ENCODE data around the gene CELF2.

DNA sequence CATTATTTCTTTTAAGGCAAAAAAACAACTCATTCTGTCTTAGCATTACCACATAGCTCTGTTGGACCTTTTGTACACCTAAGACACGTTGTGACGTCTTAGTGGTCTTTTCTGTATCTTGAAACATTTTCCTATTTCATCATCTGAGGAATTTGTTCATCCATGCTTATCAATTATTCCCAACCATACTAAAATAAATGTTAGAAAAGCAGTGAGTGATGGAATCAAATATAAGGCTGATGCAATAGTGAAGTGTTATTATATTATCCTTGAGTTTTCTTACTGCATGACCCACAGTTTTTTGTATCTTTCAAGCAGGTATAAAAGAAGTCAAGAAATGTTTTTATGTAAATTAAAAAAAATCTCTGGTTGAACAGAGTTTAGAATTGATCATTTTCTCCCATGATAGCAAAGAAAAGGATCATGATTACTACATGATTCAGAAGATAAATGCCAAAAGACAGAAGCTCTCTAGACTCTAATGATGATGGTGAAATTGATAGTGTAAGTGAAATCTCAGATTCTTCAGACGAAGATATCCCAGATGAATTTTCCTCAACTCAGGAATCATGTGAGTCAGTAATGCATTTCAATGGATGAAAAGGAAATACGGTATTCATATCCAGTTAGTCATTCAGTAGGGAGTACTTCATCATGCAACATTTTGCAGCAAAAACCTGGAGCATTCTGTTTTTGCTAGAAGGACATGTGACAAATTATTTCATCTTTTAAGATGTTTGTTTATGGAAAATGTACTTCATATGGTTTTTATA is 51.4 kb downstream of the CELF2 start:
- TF ChIP-seq POLR2AphosphoS5 (IDR thresholded peaks at IDR 0.05) = no peak
- TF ChIP-seq, protein P1, sequence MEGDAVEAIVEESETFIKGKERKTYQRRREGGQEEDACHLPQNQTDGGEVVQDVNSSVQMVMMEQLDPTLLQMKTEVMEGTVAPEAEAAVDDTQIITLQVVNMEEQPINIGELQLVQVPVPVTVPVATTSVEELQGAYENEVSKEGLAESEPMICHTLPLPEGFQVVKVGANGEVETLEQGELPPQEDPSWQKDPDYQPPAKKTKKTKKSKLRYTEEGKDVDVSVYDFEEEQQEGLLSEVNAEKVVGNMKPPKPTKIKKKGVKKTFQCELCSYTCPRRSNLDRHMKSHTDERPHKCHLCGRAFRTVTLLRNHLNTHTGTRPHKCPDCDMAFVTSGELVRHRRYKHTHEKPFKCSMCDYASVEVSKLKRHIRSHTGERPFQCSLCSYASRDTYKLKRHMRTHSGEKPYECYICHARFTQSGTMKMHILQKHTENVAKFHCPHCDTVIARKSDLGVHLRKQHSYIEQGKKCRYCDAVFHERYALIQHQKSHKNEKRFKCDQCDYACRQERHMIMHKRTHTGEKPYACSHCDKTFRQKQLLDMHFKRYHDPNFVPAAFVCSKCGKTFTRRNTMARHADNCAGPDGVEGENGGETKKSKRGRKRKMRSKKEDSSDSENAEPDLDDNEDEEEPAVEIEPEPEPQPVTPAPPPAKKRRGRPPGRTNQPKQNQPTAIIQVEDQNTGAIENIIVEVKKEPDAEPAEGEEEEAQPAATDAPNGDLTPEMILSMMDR (IDR thresholded peaks at IDR 0.05) = no peak
